Psoas muscle (tissue), 8 donors: ENCODE results near the gene AGFG2. TPM values are rescaled to one million over a fixed set of nuclear protein-coding genes. Genes with fewer than 3 reads are reported as not detected.

ENCODE experiments used
- ATAC-seq, 4 donors: fragments of 200-7000 bp; cut with Tn5 transposase; one replicate each; pipeline ENCODE4 v1.9.1; 2020; ENCODE audit warnings: moderate library complexity in 3 of 4, mild to moderate bottlenecking in 2 of 4
- DNase-seq, 2 donors: peaks; one replicate each; pipeline ENCODE4 v3.0.0-alpha.2; 2020
- H3K27ac ChIP-seq: fragments of 200-600 bp; one replicate; pipeline ENCODE4 v1.8.0; 2022
- H3K27me3 ChIP-seq, 3 donors: fragments of 200-600 bp in 1 of 3; one replicate each; pipeline versions ENCODE4 v1.6.1 to v1.8.0; 2013 to 2022; ENCODE audit warnings: low read length in 2 of 3, mild to moderate bottlenecking in 2 of 3, moderate library complexity in 1 of 3; ENCODE audit not compliant: insufficient read depth in 3 of 3
- H3K36me3 ChIP-seq, 2 donors: fragments of 200-600 bp in 1 of 2; one replicate each; pipeline versions ENCODE4 v1.6.1 to v1.8.0; 2013 to 2022; ENCODE audit warnings: low read depth in 1 of 2, mild to moderate bottlenecking in 1 of 2, moderate library complexity in 1 of 2; ENCODE audit not compliant: insufficient read depth in 1 of 2
- H3K4me1 ChIP-seq: fragments of 200-600 bp; one replicate; pipeline ENCODE4 v1.8.0; 2022
- H3K4me3 ChIP-seq: fragments of 200-600 bp; one replicate; pipeline ENCODE4 v1.8.0; 2022; ENCODE audit warnings: mild to moderate bottlenecking
- H3K9me3 ChIP-seq: fragments of 200-600 bp; one replicate; pipeline ENCODE4 v1.8.0; 2022
- CTCF ChIP-seq: fragments of 200-600 bp; IDR thresholded peaks from one replicate; pipeline ENCODE4 v1.8.0; 2022; ENCODE audit warnings: antibody characterized with exemption
- WGBS, 3 donors: extraction: QIAGEN DNeasy Blood & Tissue Kit; methylation state at CpG; one replicate each; pipeline versions ENCODE4 v1.1.6 to v1.1.7; 2013; 5-methylcytosine and 5-hydroxymethylcytosine counted together
- intact Hi-C, 2 donors: fragments of 100-400 bp; cut with DNase I; formaldehyde crosslinking; loops; one replicate each; pipeline versions ENCODE4 v1.11.0 to v1.14.2; 2022
- polyA plus RNA-seq, 3 donors: library from polyadenylated mRNA; stranded (reverse); fragments of 200-250 nt; gene quantifications; one replicate each; pipeline ENCODE4 v1.2.3, GENCODE V29; 2013
- total RNA-seq, 4 donors: library from RNA; stranded (reverse); fragmentation: NEBNext Ultra II Directional in 2 of 4; extraction: Animal tissue kit (Norgen Biotek cat#: 25700) in 2 of 4; gene quantifications; one replicate each; pipeline versions ENCODE4 v1.2.1 to v1.2.4, GENCODE V29; 2021 to 2023
- donor health status: healthy with polysubstance abuse.
- donor health status: DM: no; HTN: no; CAD: no; lungs with moderate emphysema.
- donor health status: Bipolar disorder and iron deficiency.
- donor health status: healthy.
- donor health status: DM: yes; HTN: yes; CAD: no.
- donor health status: DM: no; HTN: no; CAD: no.
- donor health status: DM: no; HTN: no; CAD: no.
- donor health status: DM: yes; HTN: yes; CAD: no.

AGFG2 gene
- total and polyA plus RNA-seq, 7 donors = 4.8 to 14.7 (median 8.8) TPM

DNA sequence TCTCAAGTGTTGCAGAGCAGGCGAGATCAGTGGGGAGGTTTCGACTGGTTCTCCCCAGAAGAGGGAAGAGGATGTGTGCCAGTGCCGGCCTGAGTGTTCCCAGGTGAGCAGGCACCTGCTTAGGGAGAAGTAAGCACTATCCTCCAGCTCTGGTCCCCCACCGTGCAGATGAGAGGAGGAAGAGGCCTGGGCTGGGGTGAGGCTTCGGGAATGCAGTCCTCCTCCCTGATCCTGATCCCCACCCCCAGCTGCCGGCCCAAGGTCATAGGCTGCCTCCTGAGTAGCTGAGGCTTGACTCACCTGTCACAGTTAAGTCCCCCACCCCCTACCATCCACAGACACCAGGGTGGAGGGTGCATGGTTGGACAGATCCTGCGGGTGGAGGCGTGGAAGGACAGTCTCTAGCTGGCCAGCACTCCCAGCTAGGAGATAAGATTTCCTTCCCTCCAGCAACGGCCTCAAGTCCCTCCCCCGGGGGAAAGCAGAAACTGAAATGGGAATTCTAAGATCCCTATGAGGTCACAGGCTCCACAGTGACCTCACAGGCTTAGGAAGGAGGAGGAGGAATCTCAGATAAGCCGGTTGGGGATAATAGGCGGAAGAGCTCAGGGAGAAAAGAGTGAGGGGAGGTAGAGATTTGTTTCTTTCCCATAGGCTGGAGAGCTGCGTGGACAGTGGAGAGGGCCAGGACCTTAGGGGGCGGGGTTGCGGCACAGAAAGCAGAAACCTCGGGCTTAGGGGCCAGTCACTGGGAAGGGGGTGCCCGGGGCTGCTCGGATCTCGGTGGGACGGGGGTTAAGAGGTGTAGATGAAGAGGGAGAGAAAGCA, 45.9 kb downstream of the AGFG2 start:
- H3K27me3 ChIP-seq = no peaks in the 10 kb centered on the region
- no peak for ATAC-seq
- H3K4me3 ChIP-seq = peak overlapping the region; percentile 100
- peak overlapping the region; percentile 97 for H3K27ac ChIP-seq
- intact Hi-C loops = loop anchor here (1.0 to 5.0 kb wide), 2 partner anchors 89 to 92 kb away; no protein-coding TSS in a partner anchor
- DNase-seq = peak in 1 of 2 donors; percentile 37
- peaks cover 0 to 30% of the 10 kb centered on the region in 2 donors for H3K36me3 ChIP-seq
- no peaks in the 10 kb centered on the region for H3K9me3 ChIP-seq
- 6 to 7% (median 6%) methylated on average over 19 to 20 of the region's 20 CpGs for WGBS, 3 donors
- H3K4me1 ChIP-seq = peaks cover 20% of the 10 kb centered on the region
- TF ChIP-seq CTCF = no peak

- peak within 1 kb of the TSS; percentile 97 for H3K27ac ChIP-seq
- ATAC-seq (peak; percentile 44 to 66 (median 58)), DNase-seq (peak in 1 of 2 donors; percentile 74)
- 0 to 1% (median 0%) methylated on average over 31 to 61 of the region's 61 CpGs for WGBS, 3 donors
- peak within 1 kb of the TSS; percentile 100 for H3K4me3 ChIP-seq
- H3K4me1 ChIP-seq = peaks cover 20% of the 10 kb centered on the region
- intact Hi-C loops = loop anchor here (1.0 to 5.0 kb wide), 3 partner anchors 19 to 92 kb away; partner anchors contain the start of gene MOSPD3 (in 1 of the 2)
- no peaks in the 10 kb centered on the region for H3K27me3 ChIP-seq
- peaks cover 0 to 24% of the 10 kb centered on the region in 2 donors for H3K36me3 ChIP-seq
- H3K9me3 ChIP-seq = no peaks in the 10 kb centered on the region
- TF ChIP-seq CTCF = no peak
These were observed 46.7 kb downstream of the AGFG2 start, which contains the start of gene LRCH4 for GRCh38 chr7:100585511-100586265. TSS of gene LRCH4 (minus strand) at chr7:100586129. CDS start at chr7:100586100, 29 bp downstream.

GRCh38 chr7:100586266-100587025, 47.4 kb downstream of the AGFG2 start, which contains the start of gene FBXO24:
TSS of gene FBXO24 (plus strand) at chr7:100586328. CDS start at chr7:100586626, 298 bp downstream.
- peaks cover 20% of the 10 kb centered on the region for H3K4me1 ChIP-seq
- DNase-seq (peak; percentile 100), ATAC-seq (peak; percentile 92 to 94 (median 94))
- no peaks in the 10 kb centered on the region for H3K27me3 ChIP-seq
- 0 to 1% (median 0%) methylated on average over 51 to 53 of the region's 53 CpGs for WGBS, 3 donors
- H3K27ac ChIP-seq = peak within 1 kb of the TSS; percentile 97
- H3K9me3 ChIP-seq = no peaks in the 10 kb centered on the region
- H3K4me3 ChIP-seq = peak within 1 kb of the TSS; percentile 100
- TF ChIP-seq CTCF = no peak
- peaks cover 0 to 17% of the 10 kb centered on the region in 2 donors for H3K36me3 ChIP-seq
- intact Hi-C loops = loop anchor here (1.0 to 5.0 kb wide), 3 partner anchors 18 to 91 kb away; partner anchors contain the start of gene MOSPD3 (in 1 of the 2)

DNA sequence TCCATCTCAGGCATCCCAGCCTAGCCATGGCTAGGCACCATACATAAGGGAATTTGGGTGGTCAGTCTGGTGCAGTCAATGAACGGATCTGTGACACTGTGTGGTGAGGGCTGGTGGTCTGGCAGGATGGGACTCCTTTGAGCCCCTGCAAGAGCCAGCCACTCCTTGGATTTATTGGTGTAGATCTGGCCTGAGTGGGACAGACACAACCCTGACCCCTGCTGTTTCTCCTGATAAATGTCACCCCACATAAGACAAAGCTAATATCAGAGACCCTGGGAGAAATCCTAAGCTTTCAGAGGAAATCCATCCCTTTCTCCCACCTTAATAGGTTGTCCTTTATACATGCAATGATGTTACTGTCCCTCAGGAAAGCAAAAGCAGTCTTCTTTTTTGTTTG, 49.4 kb downstream of the AGFG2 start:
- intact Hi-C loops = loop anchor here in 1 of 2 donors (5.0 kb wide), 1 partner anchor 89 kb away; no protein-coding TSS in a partner anchor
- no peaks in the 10 kb centered on the region for H3K36me3 ChIP-seq
- H3K4me3 ChIP-seq = no peak overlapping the region
- TF ChIP-seq CTCF = no peak
- H3K27ac ChIP-seq = no peak overlapping the region
- no peaks in the 10 kb centered on the region for H3K9me3 ChIP-seq
- H3K27me3 ChIP-seq = no peaks in the 10 kb centered on the region
- 61 to 78% (median 65%) methylated on average over 1 of the region's 1 CpG for WGBS, 3 donors
- H3K4me1 ChIP-seq = peaks cover 17% of the 10 kb centered on the region
- DNase-seq (no peak), ATAC-seq (no peak)
